ENCODE measurements around the gene GLIPR2.

The GLIPR2 gene

DNA sequence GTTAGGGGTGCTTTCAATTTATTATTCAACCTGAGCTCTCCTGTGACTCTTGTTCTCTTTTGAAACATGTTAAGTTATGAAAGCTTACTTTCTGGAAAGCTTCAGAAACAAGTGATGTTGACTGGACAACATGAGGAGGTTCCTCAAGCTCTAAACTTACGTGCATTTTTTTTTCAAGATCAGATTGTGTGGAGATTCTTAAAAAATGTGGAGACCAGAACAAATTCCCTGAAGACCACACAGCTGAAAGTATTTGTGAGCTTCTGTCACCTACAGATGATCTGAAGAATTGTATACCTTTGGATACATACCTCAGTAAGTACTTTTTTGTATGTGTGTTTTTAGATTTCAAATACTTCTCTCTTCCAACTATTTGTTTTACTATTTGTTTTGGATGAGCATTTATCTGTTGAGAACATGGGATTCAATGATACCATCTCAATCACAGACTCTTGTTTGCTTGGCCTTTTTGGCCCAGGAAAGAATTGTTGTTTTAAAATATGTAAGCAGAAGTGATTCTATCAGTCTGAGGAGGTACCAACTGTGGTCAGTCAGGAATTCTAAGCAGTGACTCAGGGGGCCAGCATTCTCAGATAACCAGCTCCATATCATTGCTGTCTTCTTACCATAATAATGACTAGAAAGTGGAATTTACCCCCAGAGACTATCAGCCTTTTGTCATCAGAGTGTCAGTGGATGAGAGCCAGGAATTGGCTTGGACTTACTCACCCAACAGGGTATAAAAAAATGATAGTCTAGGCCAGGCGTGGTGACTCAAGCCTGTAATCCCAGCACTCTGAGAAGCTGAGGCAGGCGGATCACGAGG lies 34.4 kb upstream of the GLIPR2 start:
- no peak for TF ChIP-seq CEBPB (IDR thresholded peaks at IDR 0.05)
- no peak for TF ChIP-seq TAF1 (IDR thresholded peaks at IDR 0.05; ENCODE audit: low read depth)
- no peak for TF ChIP-seq CREB1 (IDR thresholded peaks at IDR 0.05; ENCODE audit: low read depth)
- TF ChIP-seq, protein P1, sequence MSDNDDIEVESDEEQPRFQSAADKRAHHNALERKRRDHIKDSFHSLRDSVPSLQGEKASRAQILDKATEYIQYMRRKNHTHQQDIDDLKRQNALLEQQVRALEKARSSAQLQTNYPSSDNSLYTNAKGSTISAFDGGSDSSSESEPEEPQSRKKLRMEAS (IDR thresholded peaks at IDR 0.05): no peak
- TF ChIP-seq FOXM1 (IDR thresholded peaks at IDR 0.05; ENCODE audit: borderline replicate concordance, low read depth): no peak
- TF ChIP-seq, protein P2, sequence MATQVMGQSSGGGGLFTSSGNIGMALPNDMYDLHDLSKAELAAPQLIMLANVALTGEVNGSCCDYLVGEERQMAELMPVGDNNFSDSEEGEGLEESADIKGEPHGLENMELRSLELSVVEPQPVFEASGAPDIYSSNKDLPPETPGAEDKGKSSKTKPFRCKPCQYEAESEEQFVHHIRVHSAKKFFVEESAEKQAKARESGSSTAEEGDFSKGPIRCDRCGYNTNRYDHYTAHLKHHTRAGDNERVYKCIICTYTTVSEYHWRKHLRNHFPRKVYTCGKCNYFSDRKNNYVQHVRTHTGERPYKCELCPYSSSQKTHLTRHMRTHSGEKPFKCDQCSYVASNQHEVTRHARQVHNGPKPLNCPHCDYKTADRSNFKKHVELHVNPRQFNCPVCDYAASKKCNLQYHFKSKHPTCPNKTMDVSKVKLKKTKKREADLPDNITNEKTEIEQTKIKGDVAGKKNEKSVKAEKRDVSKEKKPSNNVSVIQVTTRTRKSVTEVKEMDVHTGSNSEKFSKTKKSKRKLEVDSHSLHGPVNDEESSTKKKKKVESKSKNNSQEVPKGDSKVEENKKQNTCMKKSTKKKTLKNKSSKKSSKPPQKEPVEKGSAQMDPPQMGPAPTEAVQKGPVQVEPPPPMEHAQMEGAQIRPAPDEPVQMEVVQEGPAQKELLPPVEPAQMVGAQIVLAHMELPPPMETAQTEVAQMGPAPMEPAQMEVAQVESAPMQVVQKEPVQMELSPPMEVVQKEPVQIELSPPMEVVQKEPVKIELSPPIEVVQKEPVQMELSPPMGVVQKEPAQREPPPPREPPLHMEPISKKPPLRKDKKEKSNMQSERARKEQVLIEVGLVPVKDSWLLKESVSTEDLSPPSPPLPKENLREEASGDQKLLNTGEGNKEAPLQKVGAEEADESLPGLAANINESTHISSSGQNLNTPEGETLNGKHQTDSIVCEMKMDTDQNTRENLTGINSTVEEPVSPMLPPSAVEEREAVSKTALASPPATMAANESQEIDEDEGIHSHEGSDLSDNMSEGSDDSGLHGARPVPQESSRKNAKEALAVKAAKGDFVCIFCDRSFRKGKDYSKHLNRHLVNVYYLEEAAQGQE (IDR thresholded peaks at IDR 0.05; ENCODE audit: low read depth): no peak
- TF ChIP-seq NFIC (IDR thresholded peaks at IDR 0.05): no peak
- TF ChIP-seq, protein P3, sequence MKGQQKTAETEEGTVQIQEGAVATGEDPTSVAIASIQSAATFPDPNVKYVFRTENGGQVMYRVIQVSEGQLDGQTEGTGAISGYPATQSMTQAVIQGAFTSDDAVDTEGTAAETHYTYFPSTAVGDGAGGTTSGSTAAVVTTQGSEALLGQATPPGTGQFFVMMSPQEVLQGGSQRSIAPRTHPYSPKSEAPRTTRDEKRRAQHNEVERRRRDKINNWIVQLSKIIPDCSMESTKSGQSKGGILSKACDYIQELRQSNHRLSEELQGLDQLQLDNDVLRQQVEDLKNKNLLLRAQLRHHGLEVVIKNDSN (IDR thresholded peaks at IDR 0.05): no peak
- no peak for TF ChIP-seq TEAD4 (IDR thresholded peaks at IDR 0.05)
- no peak for TF ChIP-seq TCF12 (IDR thresholded peaks at IDR 0.05; ENCODE audit: low read depth)
- TF ChIP-seq ZBTB7A (IDR thresholded peaks at IDR 0.05; ENCODE audit: low read depth): no peak
- TF ChIP-seq EP300 (IDR thresholded peaks at IDR 0.05; ENCODE audit: borderline replicate concordance): no peak
- no peak for TF ChIP-seq EGR1 (IDR thresholded peaks at IDR 0.05)
- TF ChIP-seq YY1 (IDR thresholded peaks at IDR 0.05; ENCODE audit: low read depth): no peak
- TF ChIP-seq RAD21 (IDR thresholded peaks at IDR 0.05; ENCODE audit: low read depth): no peak

DNA sequence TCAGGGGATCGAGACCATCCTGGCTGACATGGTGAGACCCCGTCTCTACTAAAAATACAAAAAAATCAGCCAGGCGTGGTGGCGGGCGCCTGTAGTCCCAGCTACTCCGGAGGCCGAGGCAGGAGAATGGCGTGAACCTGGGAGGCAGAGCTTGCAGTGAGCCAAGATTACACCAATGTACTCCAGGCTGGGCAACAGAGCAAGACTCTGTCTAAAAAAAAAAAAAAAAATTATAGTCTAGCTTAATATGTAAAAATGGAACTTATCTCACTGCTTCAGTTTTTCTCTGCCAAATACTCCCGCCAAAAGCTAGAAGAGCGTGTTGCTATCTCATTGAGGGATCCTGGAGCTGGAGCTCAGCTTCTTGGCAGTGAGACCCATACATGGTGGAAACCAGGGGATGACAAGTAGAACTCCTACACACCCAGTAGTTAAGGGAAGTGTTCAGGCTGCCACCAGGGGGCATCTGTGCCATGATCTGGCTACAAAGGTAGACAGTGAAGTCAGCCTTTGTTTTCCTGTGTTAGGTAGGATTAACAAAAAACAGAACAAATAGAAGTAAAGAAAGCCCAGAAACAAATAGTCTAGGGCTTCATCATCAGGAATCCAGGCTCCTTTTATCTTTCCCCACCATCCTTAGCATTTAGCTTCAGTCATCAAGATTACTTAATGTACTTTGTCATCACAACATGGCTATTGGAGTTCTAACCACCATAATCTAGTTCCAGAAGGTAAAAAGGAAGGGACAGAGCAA lies 33.6 kb upstream of the GLIPR2 start:
- peak; percentile 78 for TF ChIP-seq RAD21 (IDR thresholded peaks at IDR 0.05; ENCODE audit: low read depth)
- TF ChIP-seq TEAD4 (IDR thresholded peaks at IDR 0.05): no peak
- no peak for TF ChIP-seq NFIC (IDR thresholded peaks at IDR 0.05)

DNA sequence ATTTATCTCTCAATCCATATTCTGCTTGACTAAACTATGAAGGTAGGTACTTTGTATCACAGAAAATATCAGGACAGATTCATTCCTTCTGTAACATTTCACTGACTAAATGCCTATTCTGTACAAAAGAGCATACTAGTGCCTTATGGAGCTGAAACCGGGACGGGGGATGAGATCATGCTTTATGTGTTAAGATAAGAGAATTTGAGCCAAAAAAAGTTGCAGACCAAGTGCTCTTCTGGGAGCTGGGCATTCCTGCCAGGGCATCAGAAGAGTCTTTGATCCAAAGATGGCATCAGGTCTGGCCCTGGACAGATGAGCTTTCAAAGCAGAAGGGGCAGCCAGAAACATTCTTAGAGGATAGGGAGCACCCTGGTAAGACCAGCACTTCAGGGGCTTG lies 27.5 kb upstream of the GLIPR2 start:
- no peak for TF ChIP-seq EGR1 (IDR thresholded peaks at IDR 0.05)
- TF ChIP-seq TEAD4 (IDR thresholded peaks at IDR 0.05): no peak
- TF ChIP-seq RAD21 (IDR thresholded peaks at IDR 0.05; ENCODE audit: low read depth): no peak
- no peak for TF ChIP-seq EP300 (IDR thresholded peaks at IDR 0.05; ENCODE audit: borderline replicate concordance)
- no peak for TF ChIP-seq CEBPB (IDR thresholded peaks at IDR 0.05)
- TF ChIP-seq, protein P1 (IDR thresholded peaks at IDR 0.05): no peak
- TF ChIP-seq, protein P2 (IDR thresholded peaks at IDR 0.05; ENCODE audit: low read depth): no peak
- TF ChIP-seq TCF12 (IDR thresholded peaks at IDR 0.05; ENCODE audit: low read depth): no peak
- no peak for TF ChIP-seq CREB1 (IDR thresholded peaks at IDR 0.05; ENCODE audit: low read depth)
- no peak for TF ChIP-seq FOXM1 (IDR thresholded peaks at IDR 0.05; ENCODE audit: borderline replicate concordance, low read depth)
- no peak for TF ChIP-seq TAF1 (IDR thresholded peaks at IDR 0.05; ENCODE audit: low read depth)
- TF ChIP-seq YY1 (IDR thresholded peaks at IDR 0.05; ENCODE audit: low read depth): no peak
- TF ChIP-seq, protein P3 (IDR thresholded peaks at IDR 0.05): no peak
- no peak for TF ChIP-seq ZBTB7A (IDR thresholded peaks at IDR 0.05; ENCODE audit: low read depth)
- TF ChIP-seq NFIC (IDR thresholded peaks at IDR 0.05): no peak

DNA sequence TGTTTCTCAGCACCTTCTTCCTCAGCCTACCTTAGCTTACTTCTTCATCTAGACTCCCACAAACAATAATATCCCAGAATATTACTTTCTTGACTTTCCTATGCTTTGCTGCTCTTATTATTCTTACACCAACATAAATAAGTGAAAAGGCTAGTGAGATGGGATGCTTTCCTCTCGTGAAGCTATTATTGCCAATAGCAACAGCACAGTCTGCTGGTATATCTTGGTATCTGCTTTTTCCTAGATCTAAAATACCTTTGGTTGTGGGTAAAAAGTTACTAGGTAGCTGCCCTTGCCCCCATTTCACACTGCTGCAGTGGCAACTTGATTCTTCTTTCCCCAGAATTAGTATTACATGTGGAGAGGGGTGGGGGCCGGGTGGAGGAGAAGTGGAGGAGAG lies 26.1 kb upstream of the GLIPR2 start:
- 0 out of 2 replicates have a peak, but pooled peaks have one; percentile 17 for TF ChIP-seq RAD21 (IDR thresholded peaks at IDR 0.05; ENCODE audit: low read depth)
- TF ChIP-seq, protein P2 (IDR thresholded peaks at IDR 0.05; ENCODE audit: low read depth): no peak
- TF ChIP-seq NFIC (IDR thresholded peaks at IDR 0.05): no peak
